ENCODE data around the gene ADORA2A. TPM values are rescaled to one million over a fixed set of nuclear protein-coding genes. Genes with fewer than 3 reads are reported as not detected.
A peak's percentile ranks its signal among the peaks of the same experiment; 100 is the strongest.

Gene ADORA2A
- under 0.01 and 0.77 TPM in 2 replicates for total RNA-seq

DNA sequence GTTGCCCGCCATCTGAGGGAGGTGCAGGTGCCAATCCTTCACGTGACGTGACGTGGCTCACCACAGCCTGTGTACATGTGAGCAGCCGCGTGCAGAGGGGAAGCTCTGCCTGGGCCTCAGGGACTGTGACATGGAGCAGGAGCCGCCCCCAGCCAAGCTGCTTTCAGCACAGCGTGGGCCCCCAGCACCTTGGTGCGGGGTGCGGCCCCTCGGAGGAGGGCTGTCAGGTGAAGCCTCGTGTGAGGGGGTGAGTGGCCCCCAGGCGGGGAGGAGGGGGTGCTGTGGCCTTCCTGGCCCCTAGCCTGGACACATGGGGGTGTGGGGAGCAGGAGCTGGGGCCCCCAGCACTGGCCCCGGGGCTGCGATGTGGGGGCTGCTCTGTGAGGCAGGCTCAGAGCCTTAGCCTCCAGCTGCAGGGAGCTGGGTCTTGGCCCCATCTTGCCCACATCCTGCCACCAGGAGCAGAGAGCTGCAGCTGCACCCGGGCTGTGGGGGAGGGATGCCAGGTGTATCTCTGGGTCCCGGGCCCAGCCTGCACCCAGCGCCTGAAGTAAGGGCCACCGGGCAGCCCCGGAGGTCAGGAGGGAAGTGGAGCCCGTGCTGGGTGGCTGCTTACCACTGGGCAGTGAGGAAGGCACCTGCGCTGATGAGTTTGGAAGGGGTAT is at the start of gene ADORA2A:
Gene ADORA2A, plus strand, starts transcription at position 100 of the 665 bp plus-strand sequence. CDS start 5,806 bp downstream, outside the sequence.
- FAIRE-seq: no peak
- Histone ChIP-seq H3K36me3 (ENCODE audit: control insufficient read depth, insufficient read depth, low read length) (no peaks in the 10 kb centered on the region), H3K4me3 (ENCODE audit: low read depth, low read length) (no peak within 1 kb of the TSS), H3K27me3 (ENCODE audit: control insufficient read depth, insufficient read depth, low read length) (peaks cover 20% of the 10 kb centered on the region)
- DNase-seq (ENCODE audit: low read depth): no peak
- TF ChIP-seq, protein P1, sequence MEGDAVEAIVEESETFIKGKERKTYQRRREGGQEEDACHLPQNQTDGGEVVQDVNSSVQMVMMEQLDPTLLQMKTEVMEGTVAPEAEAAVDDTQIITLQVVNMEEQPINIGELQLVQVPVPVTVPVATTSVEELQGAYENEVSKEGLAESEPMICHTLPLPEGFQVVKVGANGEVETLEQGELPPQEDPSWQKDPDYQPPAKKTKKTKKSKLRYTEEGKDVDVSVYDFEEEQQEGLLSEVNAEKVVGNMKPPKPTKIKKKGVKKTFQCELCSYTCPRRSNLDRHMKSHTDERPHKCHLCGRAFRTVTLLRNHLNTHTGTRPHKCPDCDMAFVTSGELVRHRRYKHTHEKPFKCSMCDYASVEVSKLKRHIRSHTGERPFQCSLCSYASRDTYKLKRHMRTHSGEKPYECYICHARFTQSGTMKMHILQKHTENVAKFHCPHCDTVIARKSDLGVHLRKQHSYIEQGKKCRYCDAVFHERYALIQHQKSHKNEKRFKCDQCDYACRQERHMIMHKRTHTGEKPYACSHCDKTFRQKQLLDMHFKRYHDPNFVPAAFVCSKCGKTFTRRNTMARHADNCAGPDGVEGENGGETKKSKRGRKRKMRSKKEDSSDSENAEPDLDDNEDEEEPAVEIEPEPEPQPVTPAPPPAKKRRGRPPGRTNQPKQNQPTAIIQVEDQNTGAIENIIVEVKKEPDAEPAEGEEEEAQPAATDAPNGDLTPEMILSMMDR (IDR thresholded peaks at IDR 0.05; ENCODE audit: insufficient read depth, low read length, severe bottlenecking): no peak

- Histone ChIP-seq H3K27me3 (ENCODE audit: control insufficient read depth, insufficient read depth, low read length) (no peaks in the 10 kb centered on the region), H3K36me3 (ENCODE audit: control insufficient read depth, insufficient read depth, low read length) (no peaks in the 10 kb centered on the region), H3K4me3 (ENCODE audit: low read depth, low read length) (no peak overlapping the region)
- TF ChIP-seq, protein P1 (IDR thresholded peaks at IDR 0.05; ENCODE audit: insufficient read depth, low read length, severe bottlenecking): no peak
- peak; percentile 23 for DNase-seq (ENCODE audit: low read depth)
- FAIRE-seq: no peak
These were observed 47.9 kb upstream of the ADORA2A start for GRCh38 chr22:24379536-24379935.

DNA sequence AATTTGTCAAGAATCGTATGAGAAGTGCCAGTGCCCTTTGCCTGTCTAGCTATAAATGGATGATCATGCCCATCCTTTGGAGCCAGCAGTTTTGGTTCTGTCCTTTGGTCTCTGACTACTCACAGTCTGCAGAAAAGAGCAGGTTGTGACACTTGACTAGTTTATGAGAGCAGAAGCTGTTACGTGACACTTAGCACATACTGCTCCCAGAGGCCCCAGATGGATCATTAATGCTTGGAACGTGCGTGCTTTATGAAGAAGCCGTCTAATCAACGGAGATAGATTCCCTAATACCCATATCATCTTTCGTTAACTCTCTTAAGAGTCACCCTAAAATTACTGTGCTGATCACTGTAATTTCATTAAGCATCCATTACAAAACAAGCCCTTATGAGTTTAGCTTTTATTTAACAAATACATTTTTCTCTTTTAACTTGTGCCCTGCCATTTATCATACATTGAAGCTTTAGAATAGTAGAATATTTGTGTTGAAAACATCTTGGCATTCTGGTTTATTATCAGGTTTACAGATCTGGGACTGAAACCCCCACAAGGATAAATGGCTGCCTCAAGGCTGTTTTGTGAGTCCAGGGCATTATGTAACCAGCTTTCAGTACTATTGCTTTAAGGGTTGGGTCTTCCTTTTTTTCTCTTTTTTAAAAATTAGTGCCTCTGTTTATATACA is 47.0 kb upstream of the ADORA2A start:
- Histone ChIP-seq H3K27me3 (ENCODE audit: control insufficient read depth, insufficient read depth, low read length) (no peaks in the 10 kb centered on the region), H3K4me3 (ENCODE audit: low read depth, low read length) (no peak overlapping the region), H3K36me3 (ENCODE audit: control insufficient read depth, insufficient read depth, low read length) (no peaks in the 10 kb centered on the region)
- DNase-seq (ENCODE audit: low read depth) (no peak), FAIRE-seq (no peak)
- TF ChIP-seq, protein P1 (IDR thresholded peaks at IDR 0.05; ENCODE audit: insufficient read depth, low read length, severe bottlenecking): no peak

- TF ChIP-seq, protein P1 (IDR thresholded peaks at IDR 0.05; ENCODE audit: insufficient read depth, low read length, severe bottlenecking): no peak
- Histone ChIP-seq H3K4me3 (ENCODE audit: low read depth, low read length) (no peak overlapping the region), H3K36me3 (ENCODE audit: control insufficient read depth, insufficient read depth, low read length) (no peaks in the 10 kb centered on the region), H3K27me3 (ENCODE audit: control insufficient read depth, insufficient read depth, low read length) (no peaks in the 10 kb centered on the region)
- FAIRE-seq (no peak), DNase-seq (ENCODE audit: low read depth) (no peak)
These were observed 46.5 kb upstream of the ADORA2A start for GRCh38 chr22:24380905-24381230.

DNA sequence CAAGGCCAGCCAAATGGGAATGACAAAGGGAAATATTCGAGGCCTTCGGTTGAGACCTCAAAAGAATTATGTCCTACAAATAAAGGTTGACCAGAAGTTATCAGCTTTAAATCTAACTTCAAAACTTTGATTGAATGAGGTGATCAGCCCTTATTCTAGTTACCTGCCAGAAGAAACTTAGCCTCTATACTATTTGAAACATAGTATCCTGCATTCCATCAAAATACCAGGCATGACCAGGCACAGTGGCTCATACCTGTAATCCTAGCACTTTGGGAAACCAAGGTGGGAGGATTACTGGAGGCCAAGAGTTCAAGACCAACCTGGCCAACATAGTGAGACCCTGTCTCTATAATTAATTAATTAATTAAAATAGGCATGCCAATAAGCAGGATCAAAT is 44.3 kb upstream of the ADORA2A start:
- TF ChIP-seq, protein P1 (IDR thresholded peaks at IDR 0.05; ENCODE audit: insufficient read depth, low read length, severe bottlenecking): no peak
- DNase-seq (ENCODE audit: low read depth) (no peak), FAIRE-seq (no peak)
- no peaks in the 10 kb centered on the region for H3K27me3 ChIP-seq (ENCODE audit: control insufficient read depth, insufficient read depth, low read length)
- H3K4me3 ChIP-seq (ENCODE audit: low read depth, low read length): no peak overlapping the region
- no peaks in the 10 kb centered on the region for H3K36me3 ChIP-seq (ENCODE audit: control insufficient read depth, insufficient read depth, low read length)

All from bronchial epithelial cell (primary cell).